Fibroblast of skin of abdomen (primary cell): Measurements from ENCODE around the gene PIGT. TPM values are rescaled to one million over a fixed set of nuclear protein-coding genes. Genes with fewer than 3 reads are reported as not detected.

ENCODE experiments used
- DNase-seq: peaks from one replicate; pipeline ENCODE4 v3.0.0-alpha.2; 2013
- polyA plus RNA-seq, 2 experiments: library from polyadenylated mRNA; unstranded; fragments of 120-200 nt; gene quantifications; one replicate each; pipeline ENCODE4 v1.2.1, GENCODE V29; 2013; ENCODE audit not compliant: insufficient read length in 2 of 2

PIGT gene
- polyA plus RNA-seq (2013, experiment 1 of 2; ENCODE audit: insufficient read length) = 166 TPM
- polyA plus RNA-seq (2013, experiment 2 of 2; ENCODE audit: insufficient read length) = 170 TPM

GRCh38 chr20:45415822-45416637, at the start of gene PIGT:
Gene PIGT, plus strand, starts transcription at chr20:45416141. Its CDS starts 16 bp downstream, at chr20:45416157.
- DNase-seq = peak; percentile 80

GRCh38 chr20:45366192-45366591, 49.7 kb upstream of the PIGT start:
- no peak for DNase-seq

GRCh38 chr20:45366631-45367030, 49.3 kb upstream of the PIGT start:
- no peak for DNase-seq

GRCh38 chr20:45367126-45367525, 48.8 kb upstream of the PIGT start:
- DNase-seq = no peak

- DNase-seq = no peak
These were observed 47.5 kb upstream of the PIGT start for GRCh38 chr20:45368221-45368980.

- no peak for DNase-seq
These were observed 45.3 kb upstream of the PIGT start for GRCh38 chr20:45370571-45371160.

- no peak for DNase-seq
These were observed 43.7 kb upstream of the PIGT start for GRCh38 chr20:45372241-45372640.

GRCh38 chr20:45372646-45373352, 43.1 kb upstream of the PIGT start:
- no peak for DNase-seq

GRCh38 chr20:45373353-45374100, 42.4 kb upstream of the PIGT start:
- DNase-seq = peak; percentile 72

- DNase-seq = no peak
These were observed 41.9 kb upstream of the PIGT start for GRCh38 chr20:45374101-45374467.

- DNase-seq = no peak
These were observed 41.0 kb upstream of the PIGT start for GRCh38 chr20:45374966-45375365.

- DNase-seq = no peak
These were observed 38.7 kb upstream of the PIGT start for GRCh38 chr20:45377269-45377668.

GRCh38 chr20:45378191-45378590, 37.8 kb upstream of the PIGT start, which contains the start of gene TP53TG5:
Gene TP53TG5, minus strand, starts transcription at chr20:45378325. Its CDS starts 89 bp downstream, at chr20:45378236.
- DNase-seq = no peak

- DNase-seq = no peak
These were observed 28.7 kb upstream of the PIGT start for GRCh38 chr20:45387274-45387673.

GRCh38 chr20:45390931-45391330, 25.0 kb upstream of the PIGT start:
- no peak for DNase-seq

- DNase-seq = no peak
These were observed 24.4 kb upstream of the PIGT start for GRCh38 chr20:45391559-45391958.

- DNase-seq = no peak
These were observed 23.2 kb upstream of the PIGT start for GRCh38 chr20:45392733-45393132.

GRCh38 chr20:45394221-45395113, 21.5 kb upstream of the PIGT start:
- DNase-seq = no peak

- DNase-seq = no peak
These were observed 20.9 kb upstream of the PIGT start for GRCh38 chr20:45395114-45395415.

GRCh38 chr20:45399018-45399417, 16.9 kb upstream of the PIGT start:
- DNase-seq = no peak
